ENCODE measurements around the gene ACTN1. TPM values are rescaled to one million over a fixed set of nuclear protein-coding genes. Genes with fewer than 3 reads are reported as not detected.

The ACTN1 gene
- total RNA-seq, 4 donors from 2014 or later = 48.1 to 90.4 (median 64.8) TPM

- H3K27ac ChIP-seq = peak overlapping the region; percentile 7 to 74 (median 70)
- peak in 1 of 2 donors; percentile 22 for DNase-seq
- 37 to 47% methylated on average over 3 to 4 of the region's 4 CpGs for WGBS, 2 donors
- no peaks in the 10 kb centered on the region for H3K27me3 ChIP-seq
- TF ChIP-seq CTCF (IDR thresholded peaks at IDR 0.05) (no peak), POLR2A (IDR thresholded peaks at IDR 0.05) (peak in 1 of 2 donors; percentile 39)
- H3K36me3 ChIP-seq = no peaks in the 10 kb centered on the region
- H3K4me3 ChIP-seq (replicated peaks in 1 of 3) = no peak overlapping the region
- peaks cover 25 to 56% of the 10 kb centered on the region in 2 donors for H3K4me1 ChIP-seq
- intact Hi-C loops (cut with DNase I) = no loop called here
- no peaks in the 10 kb centered on the region for H3K9me3 ChIP-seq
Observed at GRCh38 chr14:68938271-68939150, 40.6 kb downstream of the ACTN1 start.

- H3K4me1 ChIP-seq = peaks cover 25 to 56% of the 10 kb centered on the region in 2 donors
- no peak overlapping the region for H3K4me3 ChIP-seq (replicated peaks in 1 of 3)
- DNase-seq = peak; percentile 20 to 72
- intact Hi-C loops (cut with DNase I) = loop anchor here (2.0 kb wide), 1 partner anchor 19 kb away; no protein-coding TSS in a partner anchor
- WGBS, 2 donors = 68 to 87% methylated on average over 5 to 6 of the region's 11 CpGs
- no peaks in the 10 kb centered on the region for H3K27me3 ChIP-seq
- H3K27ac ChIP-seq = peak overlapping the region in 2 of 3 donors; percentile 70 to 74
- H3K36me3 ChIP-seq = no peaks in the 10 kb centered on the region
- no peaks in the 10 kb centered on the region for H3K9me3 ChIP-seq
- TF ChIP-seq POLR2A (IDR thresholded peaks at IDR 0.05) = no peak
- peak in 2 of 6 experiments; percentile 40 to 46 for TF ChIP-seq CTCF (IDR thresholded peaks at IDR 0.05)
Observed at GRCh38 chr14:68937471-68938270, 41.4 kb downstream of the ACTN1 start.

- Histone ChIP-seq H3K9me3 (no peaks in the 10 kb centered on the region), H3K36me3 (no peaks in the 10 kb centered on the region), H3K27ac (peak overlapping the region in 2 of 3 donors; percentile 70 to 74), H3K27me3 (no peaks in the 10 kb centered on the region), H3K4me1 (peaks cover 25 to 56% of the 10 kb centered on the region in 2 donors), H3K4me3 (replicated peaks in 1 of 3) (no peak overlapping the region)
- intact Hi-C loops (cut with DNase I) = loop anchor here (2.0 kb wide), 1 partner anchor 18 kb away; no protein-coding TSS in a partner anchor
- WGBS, 2 donors = 70 to 76% methylated on average over 2 of the region's 2 CpGs
- no peak for DNase-seq
- TF ChIP-seq POLR2A (IDR thresholded peaks at IDR 0.05) = no peak
- TF ChIP-seq CTCF (IDR thresholded peaks at IDR 0.05) = no peak
Observed at GRCh38 chr14:68936980-68937379, 42.1 kb downstream of the ACTN1 start.

GRCh38 chr14:68936476-68936875, 42.6 kb downstream of the ACTN1 start:
- DNase-seq = no peak
- WGBS, 2 donors = 74 to 79% methylated on average over 8 of the region's 8 CpGs
- Histone ChIP-seq H3K27me3 (no peaks in the 10 kb centered on the region), H3K4me1 (peaks cover 25 to 56% of the 10 kb centered on the region in 2 donors), H3K27ac (peak overlapping the region in 2 of 3 donors; percentile 70 to 74), H3K36me3 (no peaks in the 10 kb centered on the region), H3K4me3 (replicated peaks in 1 of 3) (no peak overlapping the region), H3K9me3 (no peaks in the 10 kb centered on the region)
- no peak for TF ChIP-seq POLR2A (IDR thresholded peaks at IDR 0.05)
- intact Hi-C loops (cut with DNase I) = loop anchor here (2.0 kb wide), 1 partner anchor 18 kb away; no protein-coding TSS in a partner anchor

GRCh38 chr14:68935761-68936214, 43.3 kb downstream of the ACTN1 start:
- Histone ChIP-seq H3K9me3 (no peaks in the 10 kb centered on the region), H3K27ac (peak overlapping the region in 2 of 3 donors; percentile 70 to 74), H3K27me3 (no peaks in the 10 kb centered on the region), H3K36me3 (no peaks in the 10 kb centered on the region), H3K4me3 (replicated peaks in 1 of 3) (no peak overlapping the region), H3K4me1 (peaks cover 25 to 53% of the 10 kb centered on the region in 2 donors)
- intact Hi-C loops (cut with DNase I) = loop anchor here (2.0 kb wide), 1 partner anchor 17 kb away; no protein-coding TSS in a partner anchor
- DNase-seq = peak in 1 of 2 donors; percentile 31
- WGBS, 2 donors = 71 to 78% methylated on average over 6 of the region's 6 CpGs
- no peak for TF ChIP-seq POLR2A (IDR thresholded peaks at IDR 0.05)
- TF ChIP-seq CTCF (IDR thresholded peaks at IDR 0.05) = no peak
